HG02610 (cell line): Measurements from ENCODE around the gene RPA3.
"Not testable (repeated sequence)": the region's sequence is repeated elsewhere in the genome, so short reads cannot be mapped to it uniquely, and the experiment has no call there.

Source experiments
- ATAC-seq: cut with Tn5 transposase; IDR thresholded peaks from one replicate; pipeline ENCODE4 v1.9.1; 2021; ENCODE audit warnings: mild to moderate bottlenecking, moderate library complexity; ENCODE audit not compliant: unreplicated experiment

Gene RPA3

GRCh38 chr7:7696458-7697119, 21.8 kb downstream of the RPA3 start:
- no peak for ATAC-seq

GRCh38 chr7:7695111-7695817, 23.1 kb downstream of the RPA3 start:
- ATAC-seq, result no peak

- no peak for ATAC-seq
Measured at GRCh38 chr7:7694542-7694941, 23.9 kb downstream of the RPA3 start.

GRCh38 chr7:7693881-7694280, 24.5 kb downstream of the RPA3 start:
- no peak for ATAC-seq

GRCh38 chr7:7688956-7689355, 29.5 kb downstream of the RPA3 start:
- ATAC-seq, result no peak

GRCh38 chr7:7688310-7688709, 30.1 kb downstream of the RPA3 start:
- peak; percentile 48 for ATAC-seq

- ATAC-seq, result no peak
Measured at GRCh38 chr7:7687800-7688199, 30.6 kb downstream of the RPA3 start.

GRCh38 chr7:7686811-7687508, 31.4 kb downstream of the RPA3 start:
- ATAC-seq, result no peak

- ATAC-seq, result no peak
Measured at GRCh38 chr7:7682861-7683260, 35.5 kb downstream of the RPA3 start.

GRCh38 chr7:7681936-7682329, 36.5 kb downstream of the RPA3 start:
- no peak for ATAC-seq

GRCh38 chr7:7681191-7681935, 37.0 kb downstream of the RPA3 start:
- ATAC-seq, result peak; percentile 86

- ATAC-seq, result not testable (repeated sequence)
Measured at GRCh38 chr7:7679640-7680039, 38.8 kb downstream of the RPA3 start.

- no peak for ATAC-seq
Measured at GRCh38 chr7:7675686-7676085, 42.7 kb downstream of the RPA3 start.

- no peak for ATAC-seq
Measured at GRCh38 chr7:7673240-7673550, 45.2 kb downstream of the RPA3 start.

GRCh38 chr7:7672545-7673239, 45.7 kb downstream of the RPA3 start:
- ATAC-seq, result no peak

GRCh38 chr7:7671361-7671760, 47.0 kb downstream of the RPA3 start:
- ATAC-seq, result no peak

- ATAC-seq, result no peak
Measured at GRCh38 chr7:7670490-7670889, 47.9 kb downstream of the RPA3 start.

GRCh38 chr7:7668706-7669105, 49.7 kb downstream of the RPA3 start:
- no peak for ATAC-seq

- no peak for ATAC-seq
Measured at GRCh38 chr7:7667187-7667586, 51.2 kb downstream of the RPA3 start.

GRCh38 chr7:7665031-7665430, 53.4 kb downstream of the RPA3 start:
- ATAC-seq, result no peak

GRCh38 chr7:7664291-7664690, 54.1 kb downstream of the RPA3 start:
- ATAC-seq, result no peak
